Frontal cortex (tissue), 4 donors: ENCODE data around the gene PHLDA3. TPM values are rescaled to one million over a fixed set of nuclear protein-coding genes. Genes with fewer than 3 reads are reported as not detected.
A peak's percentile ranks its signal among the peaks of the same experiment; 100 is the strongest.
"Not testable (repeated sequence)": the region's sequence is repeated elsewhere in the genome, so short reads cannot be mapped to it uniquely, and the experiment has no call there.

Experiments
- DNase-seq, 2 donors: peaks; one replicate each; pipeline ENCODE4 v3.0.0; 2012; ENCODE audit warnings: low spot score in 2 of 2
- FAIRE-seq: peaks from 2 replicates; lab custom pipeline; 2012; peaks lifted over from hg19 to GRCh38; lab: Jason Lieb, UNC
- total RNA-seq: library from RNA; depleted of rRNA; stranded (reverse); fragments of >200 nt; gene quantifications from one replicate; pipeline ENCODE4 v1.2.3, GENCODE V29; 2014
- donor health status: control.
- donor health status: control.
- donor health status: control.

Gene PHLDA3
- total RNA-seq, 1 donor from 2014 or later = 5.7 TPM

GRCh38 chr1:201504799-201505502, 36.0 kb upstream of the PHLDA3 start:
- DNase-seq = no peak
- no peak for FAIRE-seq

- FAIRE-seq (no peak), DNase-seq (no peak)
These were observed 35.2 kb upstream of the PHLDA3 start for GRCh38 chr1:201504179-201504631.

GRCh38 chr1:201503397-201504176, 34.6 kb upstream of the PHLDA3 start:
- DNase-seq = no peak
- no peak for FAIRE-seq

DNA sequence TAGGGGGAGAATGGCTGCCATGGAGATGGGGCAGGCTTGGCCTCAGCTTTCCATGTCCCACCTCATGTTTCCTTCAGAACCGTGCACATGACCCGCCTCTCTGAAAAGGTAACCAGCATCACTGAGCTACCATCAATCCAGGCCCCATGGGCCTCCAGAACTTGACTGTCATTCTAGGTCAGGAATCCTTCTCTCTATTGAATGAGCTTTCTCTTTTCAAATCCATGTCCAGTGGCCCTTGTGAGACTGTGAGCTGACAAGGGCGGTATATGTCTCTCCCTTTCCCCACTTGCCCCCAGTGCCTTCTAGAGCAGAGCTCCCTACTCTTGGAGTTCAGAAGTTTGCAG, 33.5 kb upstream of the PHLDA3 start:
- FAIRE-seq (no peak), DNase-seq (no peak)

DNA sequence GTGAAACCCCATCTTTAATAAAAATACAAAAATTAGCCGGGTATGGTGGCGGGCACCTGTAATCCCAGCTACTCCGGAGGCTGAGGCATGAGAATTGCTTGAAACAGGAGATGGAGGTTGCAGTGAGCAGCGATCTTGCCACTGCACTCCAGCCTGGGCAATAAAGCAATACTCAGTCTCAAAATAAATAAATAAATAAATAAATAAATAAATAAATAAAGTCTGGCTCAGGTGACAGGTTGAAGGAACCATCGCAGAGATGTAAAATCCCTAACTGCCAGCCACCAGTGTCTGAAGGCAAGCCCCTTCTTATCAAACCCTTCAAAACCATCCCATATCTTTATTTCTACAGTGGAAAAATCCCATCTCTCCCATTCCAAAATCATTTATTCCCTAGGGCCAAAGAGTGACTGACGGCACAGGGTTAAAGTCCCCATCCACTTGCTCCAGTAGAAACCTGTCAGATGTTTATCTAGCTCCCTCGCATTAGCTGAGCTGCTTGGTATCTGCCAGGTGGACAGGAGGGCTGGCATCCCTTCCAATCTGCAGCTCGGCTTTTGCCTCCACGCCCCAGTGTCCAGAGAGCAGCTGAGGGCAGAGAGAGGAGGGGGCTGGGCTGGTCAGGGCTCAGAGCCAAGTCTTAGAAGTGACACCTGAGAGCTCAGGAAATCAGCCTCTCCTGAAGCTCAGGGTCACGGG, 33.0 kb upstream of the PHLDA3 start:
- DNase-seq = no peak
- no peak for FAIRE-seq

GRCh38 chr1:201501144-201501543, 32.2 kb upstream of the PHLDA3 start:
- DNase-seq = no peak
- no peak for FAIRE-seq

DNA sequence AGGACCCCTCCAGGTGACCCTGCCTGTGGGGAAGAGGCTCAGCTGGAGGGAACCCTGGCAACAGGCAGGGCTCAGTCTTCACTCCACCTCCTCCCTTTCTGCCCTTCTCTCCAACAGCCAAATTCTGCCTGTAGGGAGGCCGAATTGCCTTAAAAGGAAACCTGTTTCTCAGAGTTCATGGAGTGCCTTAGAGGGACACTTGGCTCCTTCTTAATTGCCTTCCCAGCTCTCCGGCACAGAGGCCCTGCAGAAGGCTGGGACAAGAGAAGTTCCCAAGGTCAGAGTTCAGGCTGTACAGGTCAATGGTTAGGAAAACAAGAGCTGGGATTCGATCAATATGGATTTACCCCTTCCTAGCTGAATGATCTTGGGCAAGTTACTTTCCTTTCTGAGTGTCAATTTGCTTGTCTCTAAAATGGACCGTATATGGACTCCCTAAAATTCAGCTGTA, 31.7 kb upstream of the PHLDA3 start:
- FAIRE-seq = no peak

GRCh38 chr1:201499795-201500669, 31.0 kb upstream of the PHLDA3 start:
- DNase-seq (peak; percentile 53 to 64), FAIRE-seq (no peak)

More for the DNA sequence above, 31.7 kb upstream of the PHLDA3 start:
- no peak for DNase-seq

- DNase-seq (no peak), FAIRE-seq (no peak)
These were observed 30.2 kb upstream of the PHLDA3 start for GRCh38 chr1:201499191-201499590.

DNA sequence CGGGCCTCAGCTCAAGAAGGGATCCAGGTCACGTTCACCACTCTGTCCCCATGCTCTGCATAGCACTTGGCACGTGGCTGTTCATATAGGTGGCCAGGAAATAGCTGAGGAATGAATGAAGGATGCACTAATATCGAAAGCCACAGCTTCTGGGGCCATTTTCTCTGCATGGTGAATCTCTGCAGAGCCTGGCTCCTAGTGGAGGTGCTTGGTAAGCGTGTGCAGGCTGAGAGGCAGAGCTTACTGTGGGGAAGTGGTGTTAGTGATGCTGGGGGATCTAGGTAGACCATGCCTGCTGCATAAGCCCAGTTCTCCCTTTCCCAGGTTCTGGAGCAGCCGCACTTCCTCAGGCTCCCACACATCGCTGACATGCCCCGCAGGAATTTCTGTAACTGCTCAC, 29.6 kb upstream of the PHLDA3 start:
- DNase-seq (no peak), FAIRE-seq (no peak)

- DNase-seq (no peak), FAIRE-seq (no peak)
These were observed 29.0 kb upstream of the PHLDA3 start for GRCh38 chr1:201497935-201498509.

- FAIRE-seq (no peak), DNase-seq (no peak)
These were observed 27.3 kb upstream of the PHLDA3 start for GRCh38 chr1:201496296-201496690.

GRCh38 chr1:201495551-201496295, 26.7 kb upstream of the PHLDA3 start:
- FAIRE-seq (no peak), DNase-seq (peak in 1 of 2 donors; percentile 33)

GRCh38 chr1:201493757-201494617, 25.0 kb upstream of the PHLDA3 start:
- no peak for DNase-seq
- no peak for FAIRE-seq

DNA sequence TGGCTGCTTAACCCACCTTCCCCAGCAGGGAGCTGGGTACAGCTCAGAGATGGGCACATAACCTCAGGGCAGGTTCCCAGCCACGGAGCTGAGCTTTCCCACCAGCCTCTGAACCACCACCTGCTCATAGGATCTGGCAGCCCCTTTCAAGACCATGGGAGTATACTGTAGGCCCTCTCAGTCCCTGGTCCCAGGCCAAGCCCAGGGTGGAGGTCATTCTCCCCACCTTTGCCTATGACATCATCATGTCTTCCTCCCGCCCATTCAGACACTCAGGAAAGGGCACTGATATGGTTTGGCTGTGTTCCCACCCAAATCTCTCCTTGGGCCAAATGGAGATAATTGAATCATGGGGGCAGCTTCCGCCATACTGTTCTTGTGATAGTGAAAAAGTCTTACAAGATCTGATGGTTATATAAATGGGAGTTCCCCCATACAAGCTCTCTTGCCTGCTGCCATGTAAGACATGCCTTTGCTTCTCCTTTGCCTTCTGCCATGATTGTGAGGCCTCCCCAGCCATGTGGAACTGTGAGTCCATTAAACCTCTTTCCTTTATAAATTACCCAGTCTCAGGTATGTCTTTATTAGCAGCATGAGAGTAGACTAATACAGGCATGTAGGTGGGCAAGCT, 24.2 kb upstream of the PHLDA3 start:
- FAIRE-seq, DNase-seq: not testable (repeated sequence)

DNA sequence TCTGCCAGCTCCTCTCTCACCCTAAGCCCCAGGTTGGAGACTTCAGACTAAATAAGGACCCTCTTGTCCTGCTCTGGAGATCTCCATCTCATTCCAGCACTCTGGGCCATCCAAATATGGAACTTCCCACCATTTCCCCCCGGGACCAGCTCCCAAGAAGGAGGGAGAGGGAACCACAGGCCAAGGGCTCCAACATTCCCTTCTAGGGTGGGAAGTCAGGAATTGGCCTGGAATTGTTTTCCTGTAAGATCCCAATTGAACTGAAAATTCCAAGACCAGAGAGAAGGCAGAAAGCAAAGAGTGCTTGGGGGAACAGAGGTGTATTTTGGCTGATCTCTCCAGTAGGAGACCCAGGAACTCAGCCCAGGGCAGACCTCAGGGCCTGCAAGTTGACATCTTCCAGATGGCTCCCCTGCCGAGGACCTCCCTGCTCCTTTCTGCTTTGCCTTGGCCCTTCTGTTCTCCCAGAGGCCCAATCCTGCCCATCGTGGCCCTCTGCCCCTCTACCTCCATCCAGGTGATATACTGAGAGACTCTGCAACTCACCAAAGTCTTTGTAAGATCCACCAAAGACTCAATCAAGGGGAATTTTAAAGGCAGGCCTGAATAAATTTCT, 23.0 kb upstream of the PHLDA3 start:
- DNase-seq (no peak), FAIRE-seq (no peak)

- DNase-seq = no peak
- no peak for FAIRE-seq
These were observed 21.7 kb upstream of the PHLDA3 start for GRCh38 chr1:201490708-201491131.
